Frontal cortex (tissue), 4 donors: ENCODE data around the gene LSM14A. TPM values are rescaled to one million over a fixed set of nuclear protein-coding genes. Genes with fewer than 3 reads are reported as not detected.
"Not testable (repeated sequence)": the region's sequence is repeated elsewhere in the genome, so short reads cannot be mapped to it uniquely, and the experiment has no call there.

Source experiments
- DNase-seq, 2 donors: peaks; one replicate each; pipeline ENCODE4 v3.0.0; 2012; ENCODE audit warnings: low spot score in 2 of 2
- FAIRE-seq: peaks from 2 replicates; lab custom pipeline; 2012; peaks lifted over from hg19 to GRCh38; lab: Jason Lieb, UNC
- total RNA-seq: library from RNA; depleted of rRNA; stranded (reverse); fragments of >200 nt; gene quantifications from one replicate; pipeline ENCODE4 v1.2.3, GENCODE V29; 2014
- donor health status: control.
- donor health status: control.
- donor health status: control.

Gene LSM14A
- total RNA-seq, 1 donor from 2014 or later = 68.1 TPM

DNA sequence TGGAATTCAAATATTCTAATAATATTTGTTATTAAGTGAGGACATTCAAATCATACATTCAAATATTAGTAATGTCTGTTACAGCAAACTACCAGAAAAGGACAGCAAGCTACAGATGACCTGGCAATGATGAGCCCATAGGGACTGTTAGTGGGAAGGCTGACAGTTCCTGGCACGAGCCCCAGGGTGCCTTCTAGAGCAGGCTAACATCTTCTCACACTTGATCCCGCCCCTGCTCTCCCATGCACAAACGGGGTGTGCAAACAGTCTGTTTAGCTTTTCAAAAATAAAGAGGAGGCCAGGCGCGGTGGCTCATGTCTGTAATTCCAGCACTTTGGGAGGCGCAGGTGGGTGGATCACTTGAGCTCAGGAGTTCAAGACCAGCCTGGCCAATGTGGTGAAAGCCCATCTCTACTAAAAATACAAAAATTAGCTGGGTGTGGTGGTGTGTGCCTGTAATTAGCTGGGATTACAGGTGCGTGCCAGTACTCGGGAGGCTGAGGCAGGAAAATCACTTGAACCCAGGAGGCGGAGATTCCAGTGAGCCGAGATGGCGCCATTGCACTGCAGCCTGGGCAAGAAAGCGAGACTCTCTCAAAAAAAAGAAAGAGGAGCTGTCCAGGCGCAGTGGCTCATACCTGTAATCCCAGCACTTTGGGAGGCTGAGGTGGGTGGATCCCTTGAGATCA lies 72.5 kb downstream of the LSM14A start:
- DNase-seq = no peak
- FAIRE-seq = no peak

GRCh38 chr19:34246340-34246739 lies 74.0 kb downstream of the LSM14A start:
- DNase-seq = no peak
- no peak for FAIRE-seq

DNA sequence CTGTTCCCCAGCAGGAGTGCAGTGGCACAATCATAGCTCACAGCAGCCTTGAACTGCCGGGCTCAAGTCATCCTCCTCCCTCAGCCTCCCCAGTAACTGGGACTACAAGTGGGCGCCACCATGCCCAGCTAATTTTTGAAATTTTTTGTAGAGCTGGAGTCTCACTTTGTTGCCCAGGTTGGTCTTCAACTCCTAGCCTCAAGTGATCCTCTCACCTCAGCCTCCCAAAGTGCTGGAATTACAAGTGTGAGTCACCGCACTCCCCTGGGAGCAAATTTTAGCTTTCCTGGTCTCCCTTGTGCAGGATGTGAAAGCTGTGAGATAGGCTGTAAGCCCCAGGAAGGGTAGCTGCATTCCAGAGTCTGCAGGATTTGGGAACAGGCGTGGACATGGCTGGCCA lies 76.6 kb downstream of the LSM14A start:
- no peak for DNase-seq
- FAIRE-seq = no peak

- not testable (repeated sequence) for DNase-seq, FAIRE-seq
These were observed 80.9 kb downstream of the LSM14A start for GRCh38 chr19:34253167-34253566.

DNA sequence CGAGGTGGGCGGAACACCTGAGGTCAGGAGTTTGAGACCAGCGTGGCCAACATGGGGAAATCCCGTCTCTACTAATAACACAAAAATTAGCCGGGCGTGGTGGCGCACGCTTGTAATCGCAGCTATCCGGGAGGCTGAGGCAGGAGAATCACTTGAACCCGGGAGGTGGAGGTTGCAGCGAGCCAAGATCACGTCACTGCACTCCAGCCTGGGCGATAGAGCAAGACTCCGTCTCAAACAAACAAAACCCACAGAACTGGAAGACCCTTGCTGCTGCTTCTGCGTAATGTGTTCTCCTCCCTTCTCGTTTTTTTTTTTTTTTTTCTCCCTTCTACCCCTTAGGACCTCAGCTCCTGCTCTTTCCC lies 81.4 kb downstream of the LSM14A start:
- FAIRE-seq = not testable (repeated sequence)

GRCh38 chr19:34254046-34254697 lies 81.9 kb downstream of the LSM14A start, which contains the start of gene GARRE1:
Gene GARRE1, plus strand, starts transcription at chr19:34254554. Its CDS starts 45,920 bp downstream, at chr19:34300474.
- peak; percentile 90 to 94 for DNase-seq
- no peak for FAIRE-seq

More for the DNA sequence above, 81.4 kb downstream of the LSM14A start:
- not testable (repeated sequence) for DNase-seq

DNA sequence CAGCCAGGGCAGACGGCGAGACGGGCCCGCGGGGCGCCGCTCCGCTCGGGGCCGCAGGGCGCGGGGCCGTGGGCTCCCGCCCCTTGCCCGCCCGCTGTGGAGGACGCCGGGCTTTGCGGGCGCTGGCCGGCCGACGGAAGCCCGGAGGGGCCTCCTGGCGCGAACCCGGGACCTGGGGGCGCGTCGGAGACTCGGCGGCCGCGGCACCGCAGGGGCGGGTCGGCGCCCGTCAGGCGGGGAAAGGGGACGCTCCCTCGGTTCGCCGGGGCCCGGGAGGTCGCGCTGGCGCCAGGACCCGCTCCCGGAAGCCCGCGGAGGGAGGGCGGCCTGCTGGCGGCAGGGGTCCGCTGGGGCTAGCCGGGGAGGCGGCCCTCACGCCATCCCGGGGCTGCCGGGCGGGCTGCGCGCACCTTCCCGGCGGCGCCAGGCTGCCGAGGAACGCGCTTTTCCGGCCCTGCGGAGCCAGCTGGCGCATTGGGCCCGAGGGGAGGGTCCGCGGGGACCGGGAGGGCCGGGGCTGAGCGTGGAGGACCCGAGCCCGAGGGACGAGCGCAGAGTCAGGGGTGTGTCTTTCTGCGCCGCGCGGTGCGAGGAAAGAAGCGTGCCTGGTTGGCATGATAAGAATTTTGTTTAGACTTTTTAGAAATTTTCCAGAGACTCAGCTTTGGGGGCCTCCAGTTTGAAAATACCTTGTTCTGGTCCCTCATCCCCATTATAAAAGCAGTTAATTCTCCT lies 82.6 kb downstream of the LSM14A start:
- no peak for FAIRE-seq
- peak; percentile 42 to 62 for DNase-seq

- FAIRE-seq = no peak
These were observed 83.2 kb downstream of the LSM14A start for GRCh38 chr19:34255546-34255945.

DNA sequence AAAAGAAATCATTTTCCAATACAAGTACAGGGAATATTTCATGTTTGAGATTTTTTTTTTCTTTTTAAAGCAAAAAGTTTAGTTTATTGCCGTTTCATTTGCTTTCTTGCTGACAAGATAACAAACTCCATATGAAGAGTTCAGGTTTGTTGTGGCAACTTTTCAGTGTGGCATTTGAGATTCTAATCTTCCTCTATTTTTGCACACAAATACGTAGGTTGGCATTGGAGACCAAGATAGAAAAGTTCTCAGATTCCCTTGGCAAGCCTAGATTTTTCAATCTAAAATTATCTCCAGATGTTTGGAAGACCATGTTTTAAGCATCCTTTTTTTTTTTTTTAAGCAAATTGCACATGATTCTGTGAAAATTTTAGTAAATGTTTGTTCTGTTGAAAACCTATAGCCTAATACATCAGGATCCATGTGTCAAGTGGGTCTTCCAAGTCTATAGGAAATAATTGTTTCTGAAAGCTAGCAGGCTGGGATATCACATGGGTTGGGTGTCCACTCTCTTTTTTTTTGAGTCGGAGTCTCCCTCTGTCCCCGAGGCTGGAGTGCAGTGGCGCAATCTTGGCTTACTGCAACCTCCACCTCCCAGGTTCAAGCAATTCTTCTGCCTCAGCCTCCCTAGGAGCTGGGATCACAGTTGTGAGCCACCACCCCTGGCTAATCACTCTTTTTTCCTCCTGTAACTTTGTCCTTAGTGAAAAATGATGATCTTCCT lies 84.7 kb downstream of the LSM14A start:
- no peak for DNase-seq
- FAIRE-seq = no peak

More at GRCh38 chr19:34255546-34255945, 83.2 kb downstream of the LSM14A start:
- DNase-seq = no peak

GRCh38 chr19:34257559-34257924 lies 85.2 kb downstream of the LSM14A start:
- FAIRE-seq = no peak
- DNase-seq = no peak

DNA sequence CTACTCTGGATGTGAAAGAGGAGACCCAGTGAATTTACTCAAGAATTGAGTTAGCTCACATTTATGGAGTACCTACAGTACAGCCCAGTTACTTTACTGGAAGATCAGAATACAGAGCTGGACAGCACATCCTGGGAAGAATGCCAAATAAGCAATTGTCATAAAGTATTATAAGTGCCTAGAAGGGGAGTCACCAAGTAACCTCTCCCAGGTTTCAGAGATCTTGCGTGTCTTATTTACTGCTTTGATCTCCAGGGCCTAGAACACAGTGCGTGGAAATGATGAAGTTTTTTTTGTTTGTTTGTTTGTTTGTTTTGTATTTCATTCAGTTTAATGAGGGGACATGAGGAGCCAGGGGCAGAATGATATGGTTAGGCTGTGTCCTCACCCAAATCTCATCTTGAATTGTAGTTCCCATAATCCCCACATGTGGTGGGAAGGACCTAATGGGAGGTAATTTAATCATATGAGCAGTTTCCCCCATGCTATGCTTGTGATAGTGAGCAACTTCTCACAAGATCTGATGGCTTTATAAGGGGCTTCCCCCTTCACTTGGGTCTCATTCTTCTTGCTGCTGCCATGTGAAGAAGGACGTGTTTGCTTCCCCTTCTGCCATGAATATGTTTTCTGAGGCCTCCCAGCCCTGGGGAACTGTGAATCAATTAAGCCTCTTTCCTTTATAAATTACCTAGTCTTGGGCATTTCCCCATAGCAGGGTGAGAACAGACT lies 87.2 kb downstream of the LSM14A start:
- FAIRE-seq = no peak
- DNase-seq = no peak

DNA sequence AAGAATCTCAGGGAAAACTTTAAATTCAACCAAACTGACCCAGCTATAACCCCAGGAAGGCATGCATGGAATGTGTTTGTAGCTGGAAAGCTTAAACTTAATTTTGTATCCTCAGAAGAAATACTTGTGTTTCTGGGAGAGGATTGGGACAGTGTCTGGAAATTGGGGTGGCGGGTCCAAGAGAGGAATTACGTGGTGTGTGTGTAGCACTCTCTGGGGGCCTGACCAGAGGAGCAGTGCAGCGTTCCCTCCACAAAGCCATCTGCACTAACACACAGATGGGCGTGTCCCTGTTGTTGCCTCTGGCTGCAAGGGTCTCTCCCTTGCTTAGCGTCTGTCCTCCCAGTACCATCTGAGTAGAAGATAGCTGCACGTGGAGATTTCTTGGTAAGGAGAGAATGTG lies 88.5 kb downstream of the LSM14A start:
- FAIRE-seq (no peak), DNase-seq (no peak)

- DNase-seq = no peak
- no peak for FAIRE-seq
These were observed 89.2 kb downstream of the LSM14A start for GRCh38 chr19:34261334-34262109.

- DNase-seq (no peak), FAIRE-seq (no peak)
These were observed 91.5 kb downstream of the LSM14A start for GRCh38 chr19:34263745-34264237.

- FAIRE-seq (no peak), DNase-seq (no peak)
These were observed 92.9 kb downstream of the LSM14A start for GRCh38 chr19:34265221-34265650.

GRCh38 chr19:34269081-34269480 lies 96.8 kb downstream of the LSM14A start:
- FAIRE-seq = no peak
- DNase-seq = no peak

GRCh38 chr19:34269489-34269888 lies 97.2 kb downstream of the LSM14A start:
- DNase-seq = no peak
- no peak for FAIRE-seq

GRCh38 chr19:34269968-34270621 lies 97.8 kb downstream of the LSM14A start:
- no peak for FAIRE-seq
- DNase-seq = peak in 1 of 2 donors; percentile 27
